WTC11 (cell line): ENCODE data around the gene PDXK. TPM values are rescaled to one million over a fixed set of nuclear protein-coding genes. Genes with fewer than 3 reads are reported as not detected.

ENCODE experiments used
- ATAC-seq: fragments of 200-7000 bp; cut with Tn5 transposase; 2 replicates; pipeline ENCODE4 v1.10.0; 2021; ENCODE audit warnings: mild to moderate bottlenecking, moderate library complexity
- CTCF ChIA-PET: fragments of 300-600 bp; sonication (Branson Sonifier 250); formaldehyde crosslinking; loops from one replicate; lab custom pipeline; 2021; ENCODE audit warnings: antibody characterized with exemption; lab: Charles Lee
- POLR2A ChIA-PET: fragments of 350-600 bp; sonication (Branson Sonifier 250); formaldehyde crosslinking; loops from one replicate; lab custom pipeline; 2021; ENCODE audit warnings: antibody characterized with exemption; lab: Charles Lee
- DNase-seq: peaks from one replicate; pipeline ENCODE4 v3.0.0; 2021; ENCODE audit warnings: low spot score
- H3K27ac Mint-ChIP-seq: 2 replicates; pipeline ENCODE4 v1.8.0; 2021; ENCODE audit warnings: mixed read lengths
- H3K27me3 Mint-ChIP-seq: 2 replicates; pipeline ENCODE4 v1.8.0; 2021; ENCODE audit warnings: low read depth, mild to moderate bottlenecking, moderate library complexity, mixed read lengths
- H3K36me3 Mint-ChIP-seq: 2 replicates; pipeline ENCODE4 v1.8.0; 2021; ENCODE audit warnings: mixed read lengths
- H3K4me1 Mint-ChIP-seq: 2 replicates; pipeline ENCODE4 v1.8.0; 2022; ENCODE audit warnings: mixed read lengths
- H3K4me3 Mint-ChIP-seq: 2 replicates; pipeline ENCODE4 v1.8.0; 2021; ENCODE audit warnings: mild to moderate bottlenecking, moderate library complexity, mixed read lengths
- H3K9me3 Mint-ChIP-seq: 2 replicates; pipeline ENCODE4 v1.8.0; 2021; ENCODE audit warnings: mixed read lengths
- FOXJ3 ChIP-seq: sonication (generic); formaldehyde crosslinking; IDR thresholded peaks from 2 replicates; pipeline ENCODE4 v1.9.0; 2021; ENCODE audit warnings: missing genetic modification reagents, mild to moderate bottlenecking, borderline replicate concordance
- JAZF1 ChIP-seq: fragments of 250-450 bp; sonication (Bioruptor Pico); IDR thresholded peaks from 2 replicates; pipeline ENCODE4 v1.9.0; 2021; ENCODE audit warnings: moderate library complexity, mild to moderate bottlenecking, inconsistent platforms
- KAT7 ChIP-seq: sonication (generic); formaldehyde crosslinking; IDR thresholded peaks from 2 replicates; pipeline ENCODE4 v1.8.1; 2023; ENCODE audit warnings: missing genetic modification reagents, mild to moderate bottlenecking, borderline replicate concordance
- MYBL2 ChIP-seq: sonication (generic); formaldehyde crosslinking; IDR thresholded peaks from 2 replicates; pipeline ENCODE4 v1.8.1; 2023; ENCODE audit warnings: mild to moderate bottlenecking, moderate library complexity, missing genetic modification reagents
- NFYB ChIP-seq: sonication (generic); formaldehyde crosslinking; conservative IDR thresholded peaks from 2 replicates; pipeline ENCODE4 v1.8.0; 2022; ENCODE audit warnings: low read depth, missing genetic modification reagents
- NR2C2 ChIP-seq: sonication (generic); formaldehyde crosslinking; IDR thresholded peaks from 2 replicates; pipeline ENCODE4 v1.8.0; 2022; ENCODE audit warnings: mild to moderate bottlenecking, missing genetic modification reagents
- OVOL2 ChIP-seq: fragments of 250-450 bp; sonication (Bioruptor Pico); IDR thresholded peaks from 2 replicates; pipeline ENCODE4 v1.9.0; 2021; ENCODE audit warnings: mild to moderate bottlenecking, borderline replicate concordance
- SP1 ChIP-seq: sonication (generic); formaldehyde crosslinking; conservative IDR thresholded peaks from 2 replicates; pipeline ENCODE4 v1.8.1; 2022; ENCODE audit warnings: missing genetic modification reagents
- TCF7 ChIP-seq: sonication (generic); formaldehyde crosslinking; IDR thresholded peaks from 2 replicates; pipeline ENCODE4 v1.8.0; 2022; ENCODE audit warnings: mild to moderate bottlenecking, low read depth, missing genetic modification reagents, moderate library complexity
- TEAD4 ChIP-seq: sonication (generic); formaldehyde crosslinking; IDR thresholded peaks from 2 replicates; pipeline ENCODE4 v1.8.0; 2022; ENCODE audit warnings: mild to moderate bottlenecking, missing genetic modification reagents
- total RNA-seq: library from RNA; stranded (reverse); gene quantifications from 3 replicates; pipeline ENCODE4 v1.2.3, GENCODE V29; 2021
- TF ChIP-seq, protein P1 (sequence below): sonication (generic); formaldehyde crosslinking; IDR thresholded peaks from 2 replicates; pipeline ENCODE4 v1.8.0; 2023; ENCODE audit warnings: missing genetic modification reagents, mild to moderate bottlenecking, borderline replicate concordance
- TF ChIP-seq, protein P2 (sequence below): sonication (generic); formaldehyde crosslinking; IDR thresholded peaks from 2 replicates; pipeline ENCODE4 v1.8.1; 2023; ENCODE audit warnings: mild to moderate bottlenecking, missing genetic modification reagents
- TF ChIP-seq, protein P3 (sequence below): sonication (generic); formaldehyde crosslinking; IDR thresholded peaks from 2 replicates; pipeline ENCODE4 v1.8.1; 2023; ENCODE audit warnings: mild to moderate bottlenecking, missing genetic modification reagents
- TF ChIP-seq, protein P4 (sequence below): fragments of 250-450 bp; sonication (Bioruptor Pico); IDR thresholded peaks from 2 replicates; pipeline ENCODE4 v1.9.0; 2021; ENCODE audit warnings: mild to moderate bottlenecking
- TF ChIP-seq, protein P5 (sequence below): sonication (generic); formaldehyde crosslinking; IDR thresholded peaks from 2 replicates; pipeline ENCODE4 v1.8.1; 2023; ENCODE audit warnings: mild to moderate bottlenecking, missing genetic modification reagents, moderate library complexity
- TF ChIP-seq, protein P6 (sequence below): sonication (generic); formaldehyde crosslinking; IDR thresholded peaks from 2 replicates; pipeline ENCODE4 v1.8.0; 2022; ENCODE audit warnings: mild to moderate bottlenecking, missing genetic modification reagents
- TF ChIP-seq, protein P7 (sequence below): sonication (generic); formaldehyde crosslinking; IDR thresholded peaks from 2 replicates; pipeline ENCODE4 v1.8.1; 2022; ENCODE audit warnings: low read depth, missing genetic modification reagents, borderline replicate concordance
- TF ChIP-seq, protein P8 (sequence below): fragments of 250-450 bp; sonication (Bioruptor Pico); IDR thresholded peaks from 2 replicates; pipeline ENCODE4 v1.9.0; 2021; ENCODE audit warnings: mild to moderate bottlenecking

PDXK gene
- total RNA-seq, 1 experiment from 2014 or later = 120 TPM

DNA sequence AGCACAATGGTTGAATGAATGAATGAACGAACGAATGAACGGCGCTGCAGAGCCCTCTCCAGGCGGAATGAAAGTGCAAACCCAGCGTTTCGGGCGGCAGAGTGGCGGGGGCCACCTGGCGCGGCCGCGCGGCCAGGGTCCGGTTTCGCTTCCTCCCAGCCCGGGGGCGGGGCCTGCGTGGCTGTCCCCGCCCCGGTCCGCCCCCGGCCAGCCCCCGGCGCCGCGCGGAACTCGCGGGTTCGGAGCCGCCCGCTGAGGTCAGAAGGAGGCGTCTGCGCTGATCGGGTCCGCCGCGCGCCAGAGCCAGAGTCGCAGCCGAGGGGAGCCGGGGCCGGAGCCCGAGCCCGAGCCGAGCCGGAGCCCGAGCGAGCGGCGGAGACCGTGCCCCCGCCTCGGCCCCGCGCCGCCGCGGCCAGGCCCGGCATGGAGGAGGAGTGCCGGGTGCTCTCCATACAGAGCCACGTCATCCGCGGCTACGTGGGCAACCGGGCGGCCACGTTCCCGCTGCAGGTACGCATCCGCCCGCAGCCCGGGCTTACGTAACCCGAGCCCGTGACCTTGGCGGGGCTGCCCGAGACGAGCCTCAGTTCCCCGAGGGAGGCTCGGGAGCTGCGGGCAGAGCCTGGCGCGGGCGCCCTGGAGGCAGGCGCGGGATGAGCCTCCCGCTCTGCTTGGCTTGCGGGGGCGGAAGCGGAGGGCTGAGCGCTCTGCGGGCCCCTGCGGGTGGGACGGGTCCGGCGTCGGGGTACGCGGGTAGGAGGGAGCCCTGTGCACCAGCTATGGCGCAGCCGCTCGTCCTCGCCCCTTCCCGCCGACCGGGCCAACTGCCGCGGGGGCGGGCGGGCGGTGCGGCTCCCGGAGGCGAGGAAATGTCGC is at the start of gene PDXK (continued):
- TF ChIP-seq, protein P1, sequence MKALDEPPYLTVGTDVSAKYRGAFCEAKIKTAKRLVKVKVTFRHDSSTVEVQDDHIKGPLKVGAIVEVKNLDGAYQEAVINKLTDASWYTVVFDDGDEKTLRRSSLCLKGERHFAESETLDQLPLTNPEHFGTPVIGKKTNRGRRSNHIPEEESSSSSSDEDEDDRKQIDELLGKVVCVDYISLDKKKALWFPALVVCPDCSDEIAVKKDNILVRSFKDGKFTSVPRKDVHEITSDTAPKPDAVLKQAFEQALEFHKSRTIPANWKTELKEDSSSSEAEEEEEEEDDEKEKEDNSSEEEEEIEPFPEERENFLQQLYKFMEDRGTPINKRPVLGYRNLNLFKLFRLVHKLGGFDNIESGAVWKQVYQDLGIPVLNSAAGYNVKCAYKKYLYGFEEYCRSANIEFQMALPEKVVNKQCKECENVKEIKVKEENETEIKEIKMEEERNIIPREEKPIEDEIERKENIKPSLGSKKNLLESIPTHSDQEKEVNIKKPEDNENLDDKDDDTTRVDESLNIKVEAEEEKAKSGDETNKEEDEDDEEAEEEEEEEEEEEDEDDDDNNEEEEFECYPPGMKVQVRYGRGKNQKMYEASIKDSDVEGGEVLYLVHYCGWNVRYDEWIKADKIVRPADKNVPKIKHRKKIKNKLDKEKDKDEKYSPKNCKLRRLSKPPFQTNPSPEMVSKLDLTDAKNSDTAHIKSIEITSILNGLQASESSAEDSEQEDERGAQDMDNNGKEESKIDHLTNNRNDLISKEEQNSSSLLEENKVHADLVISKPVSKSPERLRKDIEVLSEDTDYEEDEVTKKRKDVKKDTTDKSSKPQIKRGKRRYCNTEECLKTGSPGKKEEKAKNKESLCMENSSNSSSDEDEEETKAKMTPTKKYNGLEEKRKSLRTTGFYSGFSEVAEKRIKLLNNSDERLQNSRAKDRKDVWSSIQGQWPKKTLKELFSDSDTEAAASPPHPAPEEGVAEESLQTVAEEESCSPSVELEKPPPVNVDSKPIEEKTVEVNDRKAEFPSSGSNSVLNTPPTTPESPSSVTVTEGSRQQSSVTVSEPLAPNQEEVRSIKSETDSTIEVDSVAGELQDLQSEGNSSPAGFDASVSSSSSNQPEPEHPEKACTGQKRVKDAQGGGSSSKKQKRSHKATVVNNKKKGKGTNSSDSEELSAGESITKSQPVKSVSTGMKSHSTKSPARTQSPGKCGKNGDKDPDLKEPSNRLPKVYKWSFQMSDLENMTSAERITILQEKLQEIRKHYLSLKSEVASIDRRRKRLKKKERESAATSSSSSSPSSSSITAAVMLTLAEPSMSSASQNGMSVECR = 0 out of 2 replicates have a peak, but pooled peaks have one; percentile 39

DNA sequence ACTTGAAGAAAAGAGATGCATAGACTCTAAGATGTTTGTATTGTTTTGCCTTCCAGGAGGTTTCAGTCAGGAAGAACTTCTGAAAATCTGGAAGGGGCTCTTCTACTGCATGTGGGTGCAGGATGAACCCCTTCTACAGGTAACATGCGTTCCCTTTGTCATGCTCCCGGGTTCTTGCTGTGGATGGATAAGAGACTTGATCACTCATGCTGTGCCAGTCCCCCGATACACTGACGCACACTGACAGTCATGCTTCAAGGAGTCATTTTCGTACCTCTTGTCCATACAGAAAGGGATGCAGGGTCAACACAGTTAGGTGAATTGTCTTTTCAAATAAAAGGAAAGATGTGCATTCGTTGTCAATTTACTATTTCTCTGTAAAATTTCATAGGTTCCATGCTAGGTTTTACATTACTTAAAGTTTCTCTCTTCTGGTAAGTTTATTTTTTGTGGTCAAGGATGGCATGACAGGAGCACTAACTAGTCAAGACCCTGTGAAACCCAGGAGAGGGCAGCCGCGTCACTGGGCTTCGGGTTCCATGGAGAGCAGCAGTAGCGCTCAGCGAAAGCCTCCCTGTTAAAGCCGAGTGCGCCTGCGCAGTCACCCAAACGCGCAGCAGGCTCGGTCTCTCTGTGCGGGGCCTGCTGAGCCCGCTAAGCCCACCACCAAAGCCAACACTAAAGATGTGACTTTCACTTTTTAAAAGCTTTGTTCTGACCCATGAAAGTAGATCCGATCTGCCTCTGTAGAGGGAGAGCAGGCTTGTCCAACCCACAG is 48.9 kb upstream of the PDXK start:
- no peak overlapping the region for H3K4me3 Mint-ChIP-seq
- H3K27ac Mint-ChIP-seq = peak overlapping the region; percentile 61; the same call in 1 of the 2 replicates
- peaks cover 6% of the 10 kb centered on the region for H3K9me3 Mint-ChIP-seq
- ChIA-PET POLR2A (no interaction called here), CTCF (no interaction called here)
- H3K4me1 Mint-ChIP-seq = peaks cover 5% of the 10 kb centered on the region
- ATAC-seq (no peak), DNase-seq (no peak)
- no peaks in the 10 kb centered on the region for H3K27me3 Mint-ChIP-seq
- H3K36me3 Mint-ChIP-seq = peaks cover 57% of the 10 kb centered on the region
- TF ChIP-seq, protein P2, sequence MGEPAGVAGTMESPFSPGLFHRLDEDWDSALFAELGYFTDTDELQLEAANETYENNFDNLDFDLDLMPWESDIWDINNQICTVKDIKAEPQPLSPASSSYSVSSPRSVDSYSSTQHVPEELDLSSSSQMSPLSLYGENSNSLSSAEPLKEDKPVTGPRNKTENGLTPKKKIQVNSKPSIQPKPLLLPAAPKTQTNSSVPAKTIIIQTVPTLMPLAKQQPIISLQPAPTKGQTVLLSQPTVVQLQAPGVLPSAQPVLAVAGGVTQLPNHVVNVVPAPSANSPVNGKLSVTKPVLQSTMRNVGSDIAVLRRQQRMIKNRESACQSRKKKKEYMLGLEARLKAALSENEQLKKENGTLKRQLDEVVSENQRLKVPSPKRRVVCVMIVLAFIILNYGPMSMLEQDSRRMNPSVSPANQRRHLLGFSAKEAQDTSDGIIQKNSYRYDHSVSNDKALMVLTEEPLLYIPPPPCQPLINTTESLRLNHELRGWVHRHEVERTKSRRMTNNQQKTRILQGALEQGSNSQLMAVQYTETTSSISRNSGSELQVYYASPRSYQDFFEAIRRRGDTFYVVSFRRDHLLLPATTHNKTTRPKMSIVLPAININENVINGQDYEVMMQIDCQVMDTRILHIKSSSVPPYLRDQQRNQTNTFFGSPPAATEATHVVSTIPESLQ (CRISPR knock-in tag) = no peak
- TF ChIP-seq, protein P3, sequence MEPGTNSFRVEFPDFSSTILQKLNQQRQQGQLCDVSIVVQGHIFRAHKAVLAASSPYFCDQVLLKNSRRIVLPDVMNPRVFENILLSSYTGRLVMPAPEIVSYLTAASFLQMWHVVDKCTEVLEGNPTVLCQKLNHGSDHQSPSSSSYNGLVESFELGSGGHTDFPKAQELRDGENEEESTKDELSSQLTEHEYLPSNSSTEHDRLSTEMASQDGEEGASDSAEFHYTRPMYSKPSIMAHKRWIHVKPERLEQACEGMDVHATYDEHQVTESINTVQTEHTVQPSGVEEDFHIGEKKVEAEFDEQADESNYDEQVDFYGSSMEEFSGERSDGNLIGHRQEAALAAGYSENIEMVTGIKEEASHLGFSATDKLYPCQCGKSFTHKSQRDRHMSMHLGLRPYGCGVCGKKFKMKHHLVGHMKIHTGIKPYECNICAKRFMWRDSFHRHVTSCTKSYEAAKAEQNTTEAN = no peak
- no peak for TF ChIP-seq KAT7 (CRISPR knock-in tag)
- TF ChIP-seq, protein P4, sequence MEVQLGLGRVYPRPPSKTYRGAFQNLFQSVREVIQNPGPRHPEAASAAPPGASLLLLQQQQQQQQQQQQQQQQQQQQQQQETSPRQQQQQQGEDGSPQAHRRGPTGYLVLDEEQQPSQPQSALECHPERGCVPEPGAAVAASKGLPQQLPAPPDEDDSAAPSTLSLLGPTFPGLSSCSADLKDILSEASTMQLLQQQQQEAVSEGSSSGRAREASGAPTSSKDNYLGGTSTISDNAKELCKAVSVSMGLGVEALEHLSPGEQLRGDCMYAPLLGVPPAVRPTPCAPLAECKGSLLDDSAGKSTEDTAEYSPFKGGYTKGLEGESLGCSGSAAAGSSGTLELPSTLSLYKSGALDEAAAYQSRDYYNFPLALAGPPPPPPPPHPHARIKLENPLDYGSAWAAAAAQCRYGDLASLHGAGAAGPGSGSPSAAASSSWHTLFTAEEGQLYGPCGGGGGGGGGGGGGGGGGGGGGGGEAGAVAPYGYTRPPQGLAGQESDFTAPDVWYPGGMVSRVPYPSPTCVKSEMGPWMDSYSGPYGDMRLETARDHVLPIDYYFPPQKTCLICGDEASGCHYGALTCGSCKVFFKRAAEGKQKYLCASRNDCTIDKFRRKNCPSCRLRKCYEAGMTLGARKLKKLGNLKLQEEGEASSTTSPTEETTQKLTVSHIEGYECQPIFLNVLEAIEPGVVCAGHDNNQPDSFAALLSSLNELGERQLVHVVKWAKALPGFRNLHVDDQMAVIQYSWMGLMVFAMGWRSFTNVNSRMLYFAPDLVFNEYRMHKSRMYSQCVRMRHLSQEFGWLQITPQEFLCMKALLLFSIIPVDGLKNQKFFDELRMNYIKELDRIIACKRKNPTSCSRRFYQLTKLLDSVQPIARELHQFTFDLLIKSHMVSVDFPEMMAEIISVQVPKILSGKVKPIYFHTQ = no peak
- TF ChIP-seq, protein P5, sequence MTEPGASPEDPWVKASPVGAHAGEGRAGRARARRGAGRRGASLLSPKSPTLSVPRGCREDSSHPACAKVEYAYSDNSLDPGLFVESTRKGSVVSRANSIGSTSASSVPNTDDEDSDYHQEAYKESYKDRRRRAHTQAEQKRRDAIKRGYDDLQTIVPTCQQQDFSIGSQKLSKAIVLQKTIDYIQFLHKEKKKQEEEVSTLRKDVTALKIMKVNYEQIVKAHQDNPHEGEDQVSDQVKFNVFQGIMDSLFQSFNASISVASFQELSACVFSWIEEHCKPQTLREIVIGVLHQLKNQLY (CRISPR knock-in tag) = no peak
- TF ChIP-seq, protein P6, sequence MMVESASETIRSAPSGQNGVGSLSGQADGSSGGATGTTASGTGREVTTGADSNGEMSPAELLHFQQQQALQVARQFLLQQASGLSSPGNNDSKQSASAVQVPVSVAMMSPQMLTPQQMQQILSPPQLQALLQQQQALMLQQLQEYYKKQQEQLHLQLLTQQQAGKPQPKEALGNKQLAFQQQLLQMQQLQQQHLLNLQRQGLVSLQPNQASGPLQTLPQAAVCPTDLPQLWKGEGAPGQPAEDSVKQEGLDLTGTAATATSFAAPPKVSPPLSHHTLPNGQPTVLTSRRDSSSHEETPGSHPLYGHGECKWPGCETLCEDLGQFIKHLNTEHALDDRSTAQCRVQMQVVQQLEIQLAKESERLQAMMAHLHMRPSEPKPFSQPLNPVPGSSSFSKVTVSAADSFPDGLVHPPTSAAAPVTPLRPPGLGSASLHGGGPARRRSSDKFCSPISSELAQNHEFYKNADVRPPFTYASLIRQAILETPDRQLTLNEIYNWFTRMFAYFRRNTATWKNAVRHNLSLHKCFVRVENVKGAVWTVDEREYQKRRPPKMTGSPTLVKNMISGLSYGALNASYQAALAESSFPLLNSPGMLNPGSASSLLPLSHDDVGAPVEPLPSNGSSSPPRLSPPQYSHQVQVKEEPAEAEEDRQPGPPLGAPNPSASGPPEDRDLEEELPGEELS (CRISPR knock-in tag) = no peak
- no peak for TF ChIP-seq JAZF1 (CRISPR knock-in tag)
- TF ChIP-seq, protein P7, sequence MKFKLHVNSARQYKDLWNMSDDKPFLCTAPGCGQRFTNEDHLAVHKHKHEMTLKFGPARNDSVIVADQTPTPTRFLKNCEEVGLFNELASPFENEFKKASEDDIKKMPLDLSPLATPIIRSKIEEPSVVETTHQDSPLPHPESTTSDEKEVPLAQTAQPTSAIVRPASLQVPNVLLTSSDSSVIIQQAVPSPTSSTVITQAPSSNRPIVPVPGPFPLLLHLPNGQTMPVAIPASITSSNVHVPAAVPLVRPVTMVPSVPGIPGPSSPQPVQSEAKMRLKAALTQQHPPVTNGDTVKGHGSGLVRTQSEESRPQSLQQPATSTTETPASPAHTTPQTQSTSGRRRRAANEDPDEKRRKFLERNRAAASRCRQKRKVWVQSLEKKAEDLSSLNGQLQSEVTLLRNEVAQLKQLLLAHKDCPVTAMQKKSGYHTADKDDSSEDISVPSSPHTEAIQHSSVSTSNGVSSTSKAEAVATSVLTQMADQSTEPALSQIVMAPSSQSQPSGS (CRISPR knock-in tag) = no peak
- no peak for TF ChIP-seq SP1 (CRISPR knock-in tag)
- TF ChIP-seq FOXJ3 (CRISPR knock-in tag) = no peak
- TF ChIP-seq OVOL2 = no peak
- TF ChIP-seq NFYB (CRISPR knock-in tag) = no peak
- no peak for TF ChIP-seq TCF7
- TF ChIP-seq MYBL2 (CRISPR knock-in tag) = no peak
- TF ChIP-seq NR2C2 (CRISPR knock-in tag) = no peak
- TF ChIP-seq, protein P8, sequence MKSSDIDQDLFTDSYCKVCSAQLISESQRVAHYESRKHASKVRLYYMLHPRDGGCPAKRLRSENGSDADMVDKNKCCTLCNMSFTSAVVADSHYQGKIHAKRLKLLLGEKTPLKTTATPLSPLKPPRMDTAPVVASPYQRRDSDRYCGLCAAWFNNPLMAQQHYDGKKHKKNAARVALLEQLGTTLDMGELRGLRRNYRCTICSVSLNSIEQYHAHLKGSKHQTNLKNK (CRISPR knock-in tag) = no peak
- TF ChIP-seq TEAD4 (CRISPR knock-in tag) = no peak
